8988T (cell line): ENCODE measurements around the gene BHLHA15.
A peak's percentile ranks its signal among the peaks of the same experiment; 100 is the strongest.
"Not testable (repeated sequence)": the region's sequence is repeated elsewhere in the genome, so short reads cannot be mapped to it uniquely, and the experiment has no call there.

Source experiments
- DNase-seq: peaks from one replicate; pipeline ENCODE4 v3.0.0; 2011

BHLHA15 gene

DNA sequence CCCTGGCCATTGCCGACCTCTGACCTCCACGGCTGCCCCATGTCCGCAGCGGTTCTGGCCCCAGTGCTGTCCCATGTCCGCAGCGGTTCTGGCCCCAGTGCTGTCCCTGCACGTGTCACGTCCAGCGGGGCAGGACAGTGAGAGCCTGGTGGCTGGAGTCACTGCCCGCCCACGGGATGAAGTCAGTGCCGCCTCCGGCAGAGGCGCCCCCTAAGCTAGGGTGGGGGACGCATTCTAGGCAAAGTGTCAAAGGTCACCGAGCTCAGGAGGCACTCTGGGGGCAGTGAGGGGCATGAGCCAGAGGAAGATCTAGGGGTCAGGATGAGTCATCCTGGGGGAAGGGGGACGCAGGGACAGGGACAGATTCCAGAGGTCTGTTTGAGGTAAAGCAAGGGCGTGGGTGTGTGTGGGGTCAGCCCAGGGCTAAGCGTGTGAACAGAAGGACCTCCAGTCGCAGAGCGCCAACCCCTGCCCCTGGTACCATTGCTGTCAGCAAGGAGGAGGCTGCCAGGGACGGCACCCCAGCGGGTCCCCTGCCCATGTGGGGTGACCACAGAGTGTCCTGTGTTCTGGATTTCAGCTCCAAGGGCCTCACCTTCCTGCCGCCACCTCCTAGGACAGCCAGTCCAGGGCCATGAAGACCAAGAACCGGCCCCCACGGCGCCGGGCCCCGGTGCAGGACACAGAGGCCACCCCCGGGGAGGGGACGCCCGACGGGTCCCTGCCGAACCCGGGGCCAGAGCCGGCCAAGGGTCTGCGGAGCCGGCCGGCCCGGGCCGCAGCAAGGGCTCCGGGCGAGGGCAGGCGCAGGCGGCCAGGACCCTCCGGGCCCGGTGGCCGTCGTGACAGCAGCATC is 665 bp downstream of the BHLHA15 start:
- no peak for DNase-seq

DNA sequence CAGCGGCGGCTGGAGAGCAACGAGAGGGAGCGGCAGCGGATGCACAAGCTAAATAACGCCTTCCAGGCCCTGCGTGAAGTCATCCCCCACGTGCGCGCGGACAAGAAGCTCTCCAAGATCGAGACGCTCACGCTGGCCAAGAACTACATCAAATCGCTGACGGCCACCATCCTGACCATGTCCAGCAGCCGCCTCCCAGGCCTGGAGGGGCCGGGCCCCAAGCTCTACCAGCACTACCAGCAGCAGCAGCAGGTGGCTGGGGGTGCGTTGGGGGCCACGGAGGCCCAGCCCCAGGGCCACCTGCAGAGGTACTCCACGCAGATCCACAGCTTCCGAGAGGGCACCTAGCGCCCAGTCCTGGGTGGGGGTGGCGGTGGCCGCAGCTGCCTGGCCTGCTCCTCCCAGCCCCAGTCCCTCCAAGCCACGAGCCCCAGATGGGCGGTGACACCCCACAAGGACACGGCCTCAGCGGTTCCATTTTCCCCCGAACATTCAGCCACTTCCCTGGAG is 1.3 kb downstream of the BHLHA15 start:
- no peak for DNase-seq

DNA sequence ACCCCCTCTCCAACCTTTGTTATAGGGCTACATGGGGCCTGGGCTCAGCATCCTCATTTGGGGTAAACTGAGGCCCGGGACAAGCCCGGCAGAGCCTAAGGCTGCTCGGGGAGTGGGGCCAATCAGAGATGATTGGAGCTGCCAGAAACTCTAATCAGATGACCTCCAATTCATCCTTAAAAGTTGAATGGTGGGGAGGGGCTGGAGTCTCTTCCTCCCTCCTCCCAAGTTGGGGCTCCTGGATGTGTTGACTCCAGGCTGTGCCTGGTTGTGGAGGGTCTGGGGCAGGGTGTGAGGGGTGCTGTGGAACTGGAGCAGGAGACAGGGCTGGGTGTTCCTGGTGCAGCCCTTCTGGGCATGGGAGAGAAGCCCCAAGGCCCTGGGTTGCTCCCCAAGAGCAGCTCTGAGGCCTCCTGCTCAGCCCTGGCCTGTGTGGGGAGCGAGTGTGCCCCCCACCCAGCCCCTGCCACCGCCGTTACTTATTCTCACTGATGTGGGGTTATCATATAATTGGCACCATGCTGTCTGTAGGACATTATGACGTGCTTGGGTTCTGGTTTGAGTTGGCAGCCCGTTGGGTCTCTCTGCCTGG is 2.2 kb downstream of the BHLHA15 start:
- no peak for DNase-seq

DNA sequence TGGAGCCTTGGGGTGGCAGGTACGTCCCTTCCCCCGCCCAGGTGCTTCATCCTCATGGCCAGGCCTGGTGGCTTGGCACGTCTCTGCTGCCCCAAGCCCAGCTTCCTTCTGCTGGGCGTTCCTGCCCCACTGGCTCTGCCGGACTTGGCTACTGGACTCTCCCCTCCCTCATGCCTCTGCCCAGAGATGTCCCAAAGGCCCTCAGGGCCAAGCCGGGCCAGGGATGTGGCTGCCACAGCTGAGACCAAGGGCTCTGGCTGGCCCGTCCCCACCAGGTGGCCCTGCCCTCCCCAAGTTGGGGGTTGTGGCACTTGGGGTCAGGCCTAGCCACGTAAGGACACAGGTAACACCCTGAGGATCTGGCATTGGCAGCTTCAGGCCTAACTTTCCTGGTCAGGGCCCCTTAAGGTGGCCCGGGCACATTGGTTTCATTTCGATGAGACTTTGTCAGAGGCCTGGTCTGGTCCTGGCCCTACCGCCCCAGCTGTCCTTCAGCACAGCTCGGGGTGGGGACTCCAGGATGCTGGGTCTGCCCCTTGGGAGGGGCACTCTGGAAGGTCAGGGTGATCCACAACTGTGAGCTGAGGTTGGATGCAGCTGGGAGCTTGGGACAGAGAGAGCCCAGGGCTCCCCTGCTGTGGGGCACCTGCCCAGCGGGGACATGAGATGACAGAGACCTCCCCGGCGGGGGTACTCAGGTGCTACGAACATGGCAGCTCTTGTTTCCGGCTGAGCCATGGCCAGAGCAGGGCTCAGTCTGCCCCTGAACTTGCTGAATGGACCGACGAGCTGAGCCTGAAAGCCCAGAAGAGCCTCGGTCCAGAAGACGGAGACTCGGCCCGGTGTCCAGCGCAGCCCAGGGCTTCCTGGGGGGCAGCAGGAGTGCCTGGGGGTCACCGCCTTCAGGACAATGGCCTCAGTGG is 2.9 kb downstream of the BHLHA15 start:
- no peak for DNase-seq

DNA sequence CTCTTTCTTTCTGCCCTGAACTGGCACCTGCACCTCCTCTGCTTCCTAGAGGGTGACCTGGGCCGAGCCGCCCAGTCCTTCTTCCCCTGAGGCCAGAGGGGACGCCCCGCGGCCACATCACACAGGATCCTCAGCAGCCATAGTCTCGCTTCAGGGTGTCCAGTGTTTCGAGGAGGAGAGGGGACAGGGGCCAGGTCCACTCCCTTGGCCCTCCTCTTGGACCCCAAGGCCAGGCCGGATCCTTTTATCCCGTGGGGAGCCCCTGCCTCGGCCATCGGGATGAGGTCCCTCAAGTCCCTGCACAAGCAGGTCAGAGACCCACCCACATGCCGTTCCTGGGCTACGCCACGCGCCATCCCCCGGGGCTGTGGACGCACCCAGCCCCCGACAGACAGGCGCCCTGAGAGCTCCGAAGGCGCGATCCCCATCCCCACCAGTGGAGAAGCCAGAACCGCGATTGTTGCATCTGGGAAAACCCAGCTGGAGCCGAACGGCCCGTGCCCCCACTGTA is 3.6 kb downstream of the BHLHA15 start:
- DNase-seq: no peak

DNA sequence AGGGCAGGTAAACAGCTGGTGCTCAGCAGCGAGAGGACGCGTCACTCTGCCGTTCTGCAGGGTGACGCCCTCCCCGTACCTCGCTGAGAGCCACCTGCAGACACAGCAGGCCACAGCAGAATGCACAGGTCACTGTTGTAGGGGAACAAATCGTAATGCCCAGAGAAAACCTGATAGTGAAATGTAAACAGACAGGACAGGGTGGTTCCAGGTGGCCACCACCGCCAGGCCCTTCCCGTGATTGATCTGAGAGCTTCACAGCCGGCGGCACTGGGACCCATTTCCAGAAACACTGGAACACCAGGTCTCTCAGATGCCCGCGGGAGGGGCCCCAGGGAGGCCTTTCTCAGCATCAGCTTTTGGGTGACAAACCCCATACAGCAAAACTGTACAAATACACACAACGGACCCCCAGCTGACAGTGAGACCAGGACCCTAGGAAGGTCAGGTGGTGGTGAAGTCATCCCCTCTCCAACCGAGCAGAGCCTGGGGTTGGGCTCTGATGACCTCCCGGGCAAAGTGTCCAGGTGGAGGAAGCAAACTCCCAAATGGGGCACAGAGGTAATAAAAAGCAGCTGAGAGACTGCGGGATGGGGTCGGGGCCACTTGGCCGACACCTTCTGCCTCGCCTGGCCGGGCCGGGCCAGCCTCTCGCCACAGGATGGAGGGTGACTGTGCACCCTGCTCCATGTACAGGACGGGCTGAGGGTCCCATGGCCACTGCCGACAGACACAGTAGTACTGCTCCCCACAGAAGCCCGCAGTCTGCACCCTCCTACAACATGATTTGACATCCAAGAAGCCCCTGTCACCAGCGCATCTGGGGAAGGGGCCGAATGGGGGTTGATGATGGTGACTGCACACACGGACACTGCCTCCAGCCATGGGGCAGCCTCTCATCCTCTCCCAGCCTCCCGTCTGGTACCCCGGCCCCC is 4.6 kb downstream of the BHLHA15 start:
- peak; percentile 3 for DNase-seq

DNA sequence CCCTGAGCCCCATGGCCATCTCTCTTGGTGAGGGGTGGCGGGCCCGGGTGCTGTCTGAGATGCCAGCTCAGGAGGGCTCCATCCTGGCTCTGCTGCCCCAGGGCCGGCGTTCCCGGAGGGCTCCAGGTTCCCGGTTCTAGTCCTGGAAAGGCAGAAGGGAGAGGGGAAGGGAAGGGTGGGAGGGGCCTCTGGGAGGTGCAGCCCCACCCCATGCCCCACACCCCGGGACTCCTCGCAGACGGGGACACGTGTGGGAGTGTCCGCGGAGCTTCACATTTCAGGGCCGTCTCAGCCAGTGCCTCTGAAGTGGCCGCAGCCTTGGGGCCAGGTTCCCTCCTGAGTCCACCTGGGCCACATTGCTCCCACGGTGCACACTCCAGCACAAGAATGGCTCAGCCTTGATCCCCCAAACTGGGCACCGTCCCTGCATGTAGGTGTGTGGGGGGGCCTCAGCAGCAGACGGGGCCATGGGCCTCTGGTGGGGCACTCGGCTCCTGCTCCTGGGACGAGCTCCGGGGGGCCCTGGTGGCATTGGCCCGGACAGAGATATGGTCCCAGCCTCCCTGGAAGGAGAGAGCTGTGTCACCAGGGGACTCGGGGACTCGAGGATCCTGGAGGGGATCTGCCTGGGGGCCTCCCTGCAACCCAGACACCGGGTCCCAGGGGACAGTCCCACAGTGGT is 5.8 kb downstream of the BHLHA15 start:
- DNase-seq: no peak

DNA sequence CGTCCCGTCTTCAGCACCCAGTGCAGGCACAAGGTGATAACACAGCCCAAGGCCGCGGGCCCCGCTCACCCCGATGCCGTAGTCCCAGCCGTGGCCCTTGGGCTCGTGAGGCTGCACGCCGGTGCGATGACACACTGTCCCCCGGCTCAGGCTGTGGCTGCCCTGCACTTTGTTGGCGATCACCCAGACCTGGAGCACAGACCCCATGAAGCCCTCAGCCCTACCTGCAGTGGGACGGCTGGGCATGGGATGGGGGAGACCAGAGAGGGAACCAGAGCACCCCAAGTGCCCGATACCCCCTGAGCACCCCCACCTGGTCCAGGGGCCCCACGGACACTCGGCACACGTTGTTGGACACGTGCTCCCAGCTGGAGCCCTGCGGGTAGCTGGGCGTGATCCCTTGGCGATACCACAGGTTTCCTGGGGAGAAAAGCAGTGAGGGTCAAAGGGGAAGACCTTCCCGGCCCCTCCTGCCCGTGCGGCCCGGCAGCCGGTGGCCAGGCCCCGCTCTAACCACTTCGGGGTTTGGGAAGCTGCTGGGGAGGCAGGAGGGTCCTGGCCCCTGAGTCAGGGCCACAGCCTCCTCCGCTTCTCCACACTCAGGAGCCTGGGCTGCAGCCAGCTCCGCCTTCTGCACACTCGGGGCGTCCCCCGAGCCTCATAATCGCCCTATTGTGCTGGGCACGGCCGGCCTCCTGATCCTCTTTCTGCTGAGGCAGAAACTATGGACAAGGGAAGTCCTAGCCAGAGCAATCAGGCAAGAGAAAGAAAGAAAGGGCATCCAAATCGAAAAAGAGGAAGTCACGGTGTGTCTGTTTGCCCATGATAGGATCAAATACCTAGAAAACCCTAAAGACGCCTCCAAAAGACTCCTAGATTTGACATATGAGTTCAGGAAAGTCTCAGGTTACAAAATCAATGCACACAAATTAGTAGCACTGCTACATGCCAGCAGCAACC is 6.7 kb downstream of the BHLHA15 start:
- DNase-seq: no peak

DNA sequence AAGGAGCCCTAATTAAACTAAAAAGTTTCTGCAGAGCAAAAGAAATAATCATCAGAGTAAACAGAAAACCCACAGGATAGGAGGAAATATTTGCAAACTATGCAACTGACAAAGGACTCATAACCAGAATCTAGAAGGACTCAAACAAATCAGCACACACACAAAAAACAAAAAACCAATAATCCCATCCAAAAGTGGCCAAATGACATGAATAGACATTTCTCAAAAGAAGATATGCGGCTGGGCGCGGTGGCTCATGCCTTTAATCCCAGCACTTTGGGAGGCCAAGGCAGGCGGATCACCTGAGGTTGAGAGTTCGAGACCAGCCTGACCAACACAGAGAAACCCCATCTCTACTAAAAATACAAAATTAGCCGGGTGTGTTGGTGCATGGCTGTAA is 8.1 kb downstream of the BHLHA15 start:
- DNase-seq: not testable (repeated sequence)

DNA sequence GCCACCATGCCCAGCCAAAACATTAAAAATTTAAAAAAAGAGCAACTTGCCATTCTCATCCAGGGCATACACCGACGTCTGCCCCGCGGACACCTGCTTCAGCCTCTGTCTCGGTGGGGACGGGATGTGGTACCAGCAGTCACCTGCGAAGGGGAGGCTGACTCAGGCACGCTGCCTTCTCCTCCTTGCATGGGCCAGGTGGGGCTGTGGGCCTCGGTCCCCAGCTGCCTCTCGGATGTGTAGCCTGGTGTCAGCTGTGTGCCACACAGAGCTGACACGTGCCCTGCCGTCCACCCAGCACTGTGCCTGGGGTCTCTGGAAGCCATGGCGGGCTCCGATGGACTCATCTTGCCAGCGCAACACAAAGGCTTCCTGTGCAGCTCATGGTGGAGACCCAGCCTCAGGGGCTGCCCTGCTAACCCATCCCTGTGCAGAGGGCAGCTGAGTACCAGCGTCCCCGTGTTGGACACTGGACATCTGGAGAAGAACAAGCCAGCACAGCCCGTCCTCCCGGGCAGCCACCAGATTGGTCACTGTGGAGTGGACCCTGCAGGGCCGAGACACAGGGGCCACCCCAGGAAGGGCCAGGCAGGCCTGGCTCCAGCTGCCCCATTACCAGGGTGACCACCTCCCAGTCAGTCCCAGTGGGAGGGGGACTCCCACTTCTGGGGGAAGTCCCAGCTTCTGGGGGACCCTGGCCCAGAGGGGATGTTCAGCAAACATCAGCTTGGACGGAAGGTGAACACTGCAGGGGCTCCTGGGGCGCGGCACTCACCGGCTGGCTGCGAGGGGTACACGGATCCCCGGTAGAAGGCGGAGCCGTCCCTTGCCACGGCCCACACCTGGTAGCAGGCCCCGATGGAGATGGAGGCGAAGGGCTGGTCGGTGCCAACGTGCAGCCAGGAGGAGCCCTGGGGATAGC is 10.6 kb downstream of the BHLHA15 start:
- DNase-seq: no peak

DNA sequence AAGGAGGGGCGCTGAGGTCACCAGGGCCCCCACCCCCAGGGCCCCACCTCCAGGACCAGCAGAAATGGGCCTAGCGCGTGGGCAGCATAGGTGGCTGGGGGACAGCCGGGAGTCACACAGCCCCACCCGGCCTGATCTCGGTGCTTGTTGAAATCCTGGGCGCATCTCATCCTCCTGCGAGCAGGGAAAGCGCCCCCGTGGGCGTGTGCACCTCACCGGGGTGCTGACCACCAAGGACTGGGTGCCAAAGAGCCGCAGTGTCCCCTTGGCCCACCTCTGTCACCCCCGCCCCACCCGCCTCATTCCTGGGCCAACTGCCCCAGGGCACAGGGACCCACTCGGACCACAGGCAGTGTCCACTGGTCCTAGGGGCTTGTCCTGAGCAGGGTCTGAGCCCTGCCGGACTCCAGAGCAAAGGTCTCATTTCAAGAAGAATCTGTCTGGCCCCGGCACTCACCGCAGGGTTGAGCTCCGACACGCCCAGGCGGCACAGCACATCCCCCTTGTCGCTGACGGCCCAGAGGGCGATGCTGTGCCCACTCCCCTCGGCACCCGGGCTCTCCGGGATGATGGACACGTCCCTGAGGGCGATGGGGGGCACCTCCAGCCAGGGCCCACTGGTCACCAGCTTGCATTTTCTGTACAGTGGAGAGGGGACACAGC is 11.4 kb downstream of the BHLHA15 start:
- no peak for DNase-seq

DNA sequence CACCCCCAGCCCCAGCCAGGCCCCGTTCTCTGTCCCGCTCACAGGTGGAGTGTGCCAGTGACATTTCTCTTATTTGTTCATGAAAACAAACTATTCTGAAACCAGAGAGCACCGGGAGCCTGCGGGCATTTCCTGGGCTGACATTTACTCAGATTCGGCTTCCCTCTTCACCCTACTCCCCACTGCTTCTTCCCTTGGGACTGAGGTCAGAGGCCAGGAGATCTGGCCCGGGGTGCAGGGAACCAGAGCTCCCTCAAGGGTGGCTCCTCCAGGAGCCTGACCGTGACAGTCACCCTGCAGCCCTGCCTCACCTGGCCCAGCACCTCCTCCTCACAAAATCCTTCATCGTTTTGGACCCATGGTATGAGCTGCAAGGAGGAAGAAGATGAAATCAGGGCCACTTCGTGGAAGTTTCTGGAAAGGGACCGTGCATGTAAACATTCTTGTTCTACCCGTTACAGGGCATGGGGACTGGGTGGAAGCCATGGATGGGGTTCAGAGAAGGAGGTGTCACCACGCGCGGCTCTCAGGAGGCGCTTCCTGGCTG is 12.2 kb downstream of the BHLHA15 start:
- no peak for DNase-seq

DNA sequence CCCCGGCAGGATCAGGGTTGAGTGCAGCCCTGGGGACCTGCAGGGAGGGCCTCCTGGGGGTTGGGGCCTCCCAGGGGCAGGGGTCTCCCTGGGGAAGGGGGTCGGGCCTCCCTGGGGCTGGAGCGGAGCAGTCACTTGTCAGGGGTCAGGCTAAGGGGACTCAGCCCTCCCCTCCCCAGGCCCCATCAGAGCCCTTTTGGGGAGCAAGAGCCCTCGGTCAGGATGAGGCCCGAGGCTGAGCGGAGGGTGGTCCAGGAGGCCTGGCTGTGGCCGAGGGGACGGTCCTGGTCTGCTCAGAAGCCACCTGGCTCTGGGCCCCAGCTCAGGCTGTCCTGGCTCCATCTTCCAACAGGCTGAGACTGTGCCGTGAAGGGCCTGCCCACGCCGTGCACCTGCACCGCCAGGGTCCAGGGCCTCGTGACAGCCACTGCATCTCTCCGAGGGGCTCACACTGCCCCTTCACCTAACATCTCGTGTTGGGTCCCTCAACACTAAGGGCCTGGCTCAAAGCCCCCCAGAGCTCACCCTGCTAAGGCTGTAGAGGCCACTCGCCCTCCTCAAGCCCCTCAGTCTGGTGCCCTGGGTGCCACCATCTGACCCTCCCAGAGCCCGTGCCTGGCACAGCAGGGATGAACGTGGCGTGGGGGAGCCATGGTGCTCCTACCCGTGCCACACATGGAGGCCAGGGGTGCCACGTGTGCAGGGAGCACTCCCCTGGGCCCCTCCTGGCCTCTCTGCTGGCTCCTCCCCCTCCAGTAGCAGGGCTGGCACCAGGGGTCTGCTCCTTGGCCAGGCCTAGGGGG is 12.9 kb downstream of the BHLHA15 start:
- no peak for DNase-seq

DNA sequence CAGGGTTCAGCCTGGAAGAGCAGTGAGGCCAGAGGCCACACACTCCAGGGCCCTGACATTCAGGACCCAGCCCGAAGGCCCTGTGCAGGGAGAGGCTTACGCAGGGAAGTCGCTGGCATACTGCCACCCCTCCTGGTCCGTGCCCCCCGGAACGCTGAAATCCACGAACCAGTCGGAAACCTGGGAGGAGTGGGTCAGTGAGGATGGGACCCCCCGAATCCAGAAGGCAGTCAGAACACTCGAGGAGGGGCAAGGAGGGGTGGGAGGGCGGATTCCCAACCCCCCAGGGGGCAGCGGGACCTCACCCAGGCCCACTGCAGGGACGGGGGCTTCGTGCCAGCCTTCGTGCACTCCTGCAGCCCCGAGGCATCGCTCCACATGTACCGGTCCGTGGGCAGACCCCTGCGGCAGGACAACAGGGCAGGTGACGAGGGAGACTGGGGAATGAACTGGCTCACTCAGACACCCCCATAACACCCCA is 13.5 kb downstream of the BHLHA15 start:
- DNase-seq: no peak

DNA sequence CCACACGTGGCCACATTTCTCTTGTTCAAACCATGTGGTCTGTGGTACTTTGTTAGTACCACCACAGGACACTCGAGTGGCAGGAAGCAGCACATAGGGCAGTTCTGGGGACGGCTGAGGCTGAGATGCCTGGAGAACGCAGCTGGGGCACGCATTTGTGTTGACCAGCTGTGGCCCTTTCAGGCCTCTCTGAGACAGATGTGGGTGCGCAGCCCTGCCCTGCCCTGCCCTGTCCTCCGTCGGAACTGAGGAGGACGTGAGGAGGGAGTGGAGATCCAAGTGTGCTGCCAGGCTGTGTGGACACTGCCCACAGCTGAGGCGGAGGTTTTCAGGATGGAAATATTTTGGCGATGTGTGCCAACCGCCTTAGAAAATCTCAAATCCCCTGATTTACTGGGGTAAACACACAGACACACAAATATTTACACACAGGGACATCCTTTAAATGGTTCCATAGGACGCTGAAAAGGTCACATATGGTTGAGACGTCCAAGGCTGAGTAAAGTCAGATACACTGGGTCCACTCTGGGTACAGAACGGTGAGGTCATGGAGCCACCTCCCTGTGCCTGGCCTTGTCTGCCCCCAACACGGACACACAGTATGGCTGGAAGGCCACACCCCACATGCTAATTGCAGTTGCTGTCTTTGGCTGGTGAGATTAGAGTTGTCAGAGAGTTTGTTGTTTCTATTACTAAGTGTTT is 14.8 kb downstream of the BHLHA15 start:
- DNase-seq: no peak

DNA sequence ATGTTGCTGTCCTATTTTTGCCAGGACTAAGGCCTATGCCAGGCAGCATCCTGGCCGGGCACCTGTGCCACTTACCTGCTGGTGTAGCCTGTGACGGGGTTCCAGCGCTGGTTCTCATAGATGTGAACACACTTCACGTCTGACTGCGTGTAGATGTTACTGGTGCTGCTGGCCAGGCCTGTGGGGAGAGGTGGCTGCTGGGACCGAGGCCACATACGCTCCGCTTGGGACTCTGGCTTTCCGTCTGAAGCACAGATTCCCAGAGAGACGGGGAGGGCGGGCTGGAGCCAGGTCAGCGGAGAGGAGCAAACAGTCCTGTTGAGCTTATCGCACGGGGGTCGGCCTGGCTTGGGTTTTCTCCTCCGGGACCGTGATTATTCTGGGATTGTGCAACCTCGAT is 16.7 kb downstream of the BHLHA15 start:
- DNase-seq: no peak
